Epidermal melanocyte (primary cell): Measurements from ENCODE around the gene RAB3GAP1.
"Not testable (repeated sequence)": the region's sequence is repeated elsewhere in the genome, so short reads cannot be mapped to it uniquely, and the experiment has no call there.

Experiments
- DNase-seq: peaks from one replicate; pipeline ENCODE4 v3.0.0; 2011; ENCODE audit warnings: low spot score; ENCODE audit not compliant: insufficient read length

Gene RAB3GAP1

DNA sequence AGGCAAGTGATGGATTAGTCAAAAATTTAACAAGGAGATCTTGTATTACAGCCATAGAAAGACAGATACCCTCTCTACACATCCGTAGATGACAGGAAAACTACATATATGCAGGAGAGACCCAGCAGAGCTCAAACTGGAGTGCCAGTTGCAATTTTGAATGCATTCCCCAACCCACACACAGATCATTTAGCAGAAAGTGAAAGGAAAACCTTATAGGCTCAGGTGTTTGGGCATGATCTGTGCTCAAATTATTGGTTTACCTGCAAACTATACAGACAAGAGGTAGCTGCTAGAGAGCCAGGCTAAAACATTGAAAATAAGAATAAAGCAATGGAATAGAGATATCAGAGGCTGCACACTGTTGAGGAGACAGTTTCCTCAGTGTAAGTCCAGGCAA is 51.8 kb downstream of the RAB3GAP1 start:
- no peak for DNase-seq

DNA sequence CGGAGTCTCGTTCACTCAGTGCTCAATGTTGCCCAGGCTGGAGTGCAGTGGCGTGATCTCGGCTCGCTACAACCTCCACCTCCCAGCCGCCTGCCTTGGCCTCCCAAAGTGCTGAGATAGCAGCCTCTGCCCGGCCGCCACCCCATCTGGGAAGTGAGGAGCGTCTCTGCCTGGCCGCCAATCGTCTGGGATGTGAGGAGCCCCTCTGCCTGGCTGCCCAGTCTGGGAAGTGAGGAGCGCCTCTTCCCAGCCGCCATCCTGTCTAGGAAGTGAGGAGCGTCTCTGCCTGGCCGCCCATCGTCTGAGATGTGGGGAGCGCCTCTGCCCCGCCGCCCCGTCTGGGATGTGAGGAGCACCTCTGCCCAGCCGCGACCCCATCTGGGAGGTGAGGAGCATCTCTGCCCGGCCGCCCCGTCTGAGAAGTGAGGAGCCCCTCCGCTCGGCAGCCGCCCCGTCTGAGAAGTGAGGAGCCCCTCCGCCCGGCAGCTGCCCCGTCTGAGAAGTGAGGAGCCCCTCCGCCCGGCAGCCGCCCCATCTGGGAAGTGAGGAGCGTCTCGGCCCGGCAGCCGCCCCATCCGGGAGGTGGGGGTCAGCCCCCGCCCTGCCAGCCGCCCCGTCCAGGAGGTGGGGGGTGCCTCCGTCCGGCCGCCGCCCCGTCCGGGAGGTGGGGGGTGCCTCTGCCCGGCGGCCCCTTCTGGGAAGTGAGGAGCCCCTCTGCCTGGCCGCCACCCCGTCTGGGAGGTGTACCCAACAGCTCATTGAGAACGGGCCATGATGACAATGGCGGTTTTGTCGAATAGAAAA is 53.6 kb downstream of the RAB3GAP1 start:
- not testable (repeated sequence) for DNase-seq

DNA sequence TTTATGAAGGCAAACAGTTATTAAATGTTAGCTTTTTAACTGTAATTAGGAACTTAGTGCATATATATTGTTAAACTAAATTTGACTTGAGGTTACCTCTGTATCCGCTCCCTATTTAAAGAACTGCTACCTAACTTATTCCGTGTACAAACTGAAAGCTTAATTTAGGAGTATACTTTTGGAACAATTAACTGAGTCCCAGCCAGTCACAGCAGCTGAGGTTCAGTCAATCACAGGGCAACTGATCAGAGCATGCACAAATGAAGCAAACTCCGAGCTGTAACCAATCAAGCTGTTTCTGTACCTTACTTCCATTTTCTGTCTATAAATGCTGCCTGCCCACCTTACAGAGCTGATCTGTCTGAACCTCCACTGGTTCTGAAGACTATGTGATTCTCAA is 61.2 kb downstream of the RAB3GAP1 start:
- DNase-seq, result no peak

DNA sequence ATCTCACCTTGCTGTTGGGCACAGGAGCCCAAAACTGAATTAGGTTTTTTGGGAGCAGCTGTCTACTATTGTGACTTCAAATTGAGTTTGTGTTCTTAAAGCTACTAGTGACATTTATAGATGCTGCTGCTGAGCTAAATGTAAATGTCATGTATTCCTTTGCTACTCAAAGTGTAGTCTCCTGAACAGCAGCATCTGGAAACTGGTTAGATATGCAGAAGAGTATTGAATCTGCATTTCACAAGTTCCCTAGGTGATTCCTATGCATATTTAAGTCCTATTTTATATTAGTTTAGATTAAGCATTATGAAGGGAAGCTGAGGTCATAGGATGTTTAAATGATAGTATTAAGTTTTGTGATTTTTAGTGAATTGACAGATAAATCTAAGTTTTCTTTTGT is 67.5 kb downstream of the RAB3GAP1 start:
- DNase-seq, result no peak

DNA sequence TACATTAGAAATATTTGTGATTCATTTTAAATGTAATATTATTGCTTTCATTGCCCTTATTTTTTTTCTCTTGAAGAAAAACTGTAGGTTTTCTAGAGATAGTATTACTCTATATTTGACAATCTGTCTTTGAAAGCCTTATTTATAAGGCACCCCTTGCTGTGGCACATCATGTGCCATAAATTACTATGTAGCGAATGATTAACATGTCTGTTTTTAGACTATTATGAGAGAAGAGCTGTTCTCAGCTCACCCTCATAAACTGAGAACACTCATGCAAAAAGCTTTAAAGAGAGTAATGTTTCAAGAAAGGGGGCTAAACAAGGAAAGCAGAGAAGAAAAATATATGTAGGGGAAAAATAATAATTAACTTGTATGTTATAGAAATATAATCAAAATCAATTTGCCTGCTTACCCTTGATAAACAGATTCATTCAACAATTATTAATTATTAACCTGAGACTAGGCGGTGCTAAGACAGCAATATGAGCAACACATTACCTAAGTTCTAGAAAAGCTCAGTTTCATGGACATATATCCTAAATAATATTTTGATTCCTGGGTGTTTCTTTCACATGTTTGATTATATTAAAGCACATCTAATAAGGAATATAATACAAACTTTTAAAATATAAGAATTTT is 69.0 kb downstream of the RAB3GAP1 start:
- no peak for DNase-seq

DNA sequence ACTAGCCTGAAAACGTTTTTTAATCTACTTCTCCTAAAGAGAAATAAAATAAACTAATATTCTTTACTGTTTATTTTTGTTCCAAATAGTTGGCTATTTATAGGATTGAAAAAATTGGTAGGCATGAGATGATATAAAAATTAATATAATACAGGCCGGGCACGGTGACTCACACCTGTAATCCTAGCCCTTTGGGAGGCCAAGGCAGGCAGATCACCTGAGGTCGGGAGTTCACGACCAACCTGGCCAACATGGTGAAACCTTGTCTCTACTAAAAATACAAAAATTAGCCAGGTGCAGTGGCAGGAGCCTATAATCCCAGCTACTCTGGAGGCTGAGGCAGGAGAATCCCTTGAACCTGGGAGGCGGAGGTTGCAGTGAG is 69.6 kb downstream of the RAB3GAP1 start:
- DNase-seq, result not testable (repeated sequence)

DNA sequence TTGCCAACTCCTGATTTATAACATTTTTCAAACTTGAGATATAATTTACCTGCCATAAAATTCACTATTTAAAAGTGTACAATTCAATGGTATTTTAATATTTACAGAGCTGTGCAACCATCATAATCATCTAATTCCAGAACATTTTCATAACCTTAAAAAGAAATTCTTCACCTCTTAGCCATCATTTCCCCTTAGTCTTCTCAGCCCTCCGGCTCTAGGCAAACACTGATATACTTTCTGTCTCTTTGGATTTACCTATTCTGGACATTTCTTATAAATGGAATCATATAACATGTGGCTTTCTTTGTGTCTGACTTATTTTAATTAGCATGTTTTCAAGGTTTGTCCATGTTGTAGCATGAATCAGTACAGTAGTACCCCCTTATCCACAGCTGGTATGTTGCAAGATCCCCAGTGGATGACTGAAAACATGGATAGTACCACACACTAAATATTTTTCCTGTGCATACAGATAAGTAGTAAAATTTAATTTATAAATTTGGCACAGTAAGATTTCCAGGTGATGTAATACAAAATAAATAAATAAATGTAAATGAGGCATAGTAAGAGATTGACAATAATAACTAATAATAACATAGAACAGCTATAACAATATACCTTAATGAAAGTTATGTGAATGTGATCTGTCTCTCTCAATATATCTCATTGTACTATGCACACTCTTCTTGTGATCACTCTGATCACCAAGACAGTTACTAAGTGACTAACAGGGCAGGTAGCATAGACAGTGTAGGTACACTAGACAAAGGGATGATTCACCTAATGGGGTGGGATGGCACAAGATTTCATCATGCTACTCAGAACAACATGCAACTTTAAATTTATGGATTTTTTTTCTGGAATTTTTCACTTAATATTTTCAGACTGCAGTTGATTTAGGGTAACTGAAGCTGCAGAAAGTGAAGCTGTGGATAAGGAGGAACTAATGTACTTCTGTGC is 73.1 kb downstream of the RAB3GAP1 start:
- no peak for DNase-seq

DNA sequence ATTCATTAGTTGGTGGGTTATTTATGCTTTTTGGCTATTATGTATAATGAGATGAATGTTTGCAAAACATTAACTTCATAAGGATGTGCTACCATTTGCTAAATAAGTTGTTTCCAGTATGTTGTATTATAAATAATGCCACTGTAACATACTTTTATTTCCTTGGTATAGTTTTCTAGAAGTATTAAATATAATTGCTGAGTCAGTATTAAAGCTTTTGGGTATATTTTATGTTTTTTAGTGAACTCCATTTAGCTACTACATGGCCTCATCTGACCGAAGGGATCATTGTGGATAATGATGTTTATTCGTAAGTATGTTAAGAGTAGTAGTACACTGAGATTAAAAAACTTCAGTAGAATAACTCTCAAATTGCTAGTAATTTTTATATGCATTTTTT is 73.8 kb downstream of the RAB3GAP1 start:
- no peak for DNase-seq

DNA sequence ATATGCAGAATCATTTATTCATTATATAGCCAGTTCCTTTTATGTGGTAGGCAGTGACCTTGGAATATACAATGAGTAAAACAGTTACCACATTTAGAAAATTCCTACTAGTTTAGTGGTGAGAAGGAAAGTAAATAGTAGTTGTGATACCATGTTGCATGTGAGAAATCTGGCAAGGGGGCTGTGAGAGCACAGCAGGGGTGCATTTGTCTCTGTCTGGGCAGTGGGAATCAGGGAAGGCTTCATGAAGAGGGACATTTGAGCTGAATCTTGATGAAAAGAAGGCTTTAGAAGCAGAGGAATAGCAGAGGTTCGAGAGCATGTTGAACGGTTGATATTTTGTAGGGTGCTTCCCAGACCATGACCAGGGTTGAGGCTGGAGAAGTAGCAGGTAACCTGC is 78.7 kb downstream of the RAB3GAP1 start:
- DNase-seq, result no peak

DNA sequence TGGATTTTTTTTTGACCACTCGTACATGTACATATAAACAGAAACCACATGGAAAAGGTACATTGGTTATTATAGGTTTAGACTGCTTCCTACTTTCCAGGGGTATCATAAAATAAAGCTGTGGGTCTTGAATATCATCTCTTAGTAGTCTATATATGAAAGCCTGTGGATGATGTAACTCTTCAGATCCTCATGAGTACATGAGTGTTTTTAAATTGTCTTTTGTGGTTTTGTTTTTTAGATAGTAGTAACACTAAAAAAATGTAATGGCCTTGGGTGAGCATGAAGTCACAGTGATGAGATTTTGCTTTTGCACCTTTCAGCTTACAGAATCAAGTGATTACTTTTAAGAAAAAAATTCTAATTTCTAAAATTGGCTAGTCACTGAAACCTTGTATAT is 80.2 kb downstream of the RAB3GAP1 start:
- no peak for DNase-seq

DNA sequence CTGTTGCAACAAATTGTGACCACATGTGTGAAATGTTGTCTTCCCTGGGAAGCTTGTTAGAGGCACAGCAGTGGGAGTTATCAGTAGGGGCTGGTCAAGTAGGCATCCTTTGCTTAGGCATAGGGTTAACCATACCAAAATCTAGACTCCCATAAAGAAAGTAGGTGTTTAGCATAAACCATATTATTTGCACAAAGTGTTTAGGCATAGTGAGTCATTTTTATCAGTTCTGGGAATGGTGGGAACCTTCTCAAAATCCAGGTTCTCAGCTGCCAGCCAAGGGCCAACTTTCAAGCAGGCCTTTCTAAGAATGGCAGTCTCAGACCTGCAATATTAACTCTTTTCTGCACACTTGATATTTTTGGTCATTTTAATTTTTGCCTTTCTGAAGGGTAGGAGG is 88.5 kb downstream of the RAB3GAP1 start:
- no peak for DNase-seq

DNA sequence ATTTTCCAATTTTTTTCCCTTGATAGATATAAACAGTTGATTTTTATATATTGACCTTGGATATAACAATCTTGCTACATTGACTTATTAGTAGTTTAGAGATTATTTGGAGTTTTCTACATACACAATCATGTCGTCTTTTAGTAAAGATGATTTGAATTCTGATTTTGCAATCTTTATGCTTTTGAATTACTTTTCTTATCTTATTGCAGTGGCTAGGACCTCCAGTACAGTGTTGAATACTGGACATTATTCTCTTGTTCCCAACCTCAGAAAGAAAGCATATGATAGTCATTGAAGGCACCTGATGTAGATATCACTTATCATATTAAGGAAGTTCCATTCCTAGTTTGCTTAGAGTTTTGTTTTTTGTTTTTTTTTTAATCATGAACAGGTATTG is 90.2 kb downstream of the RAB3GAP1 start:
- no peak for DNase-seq

DNA sequence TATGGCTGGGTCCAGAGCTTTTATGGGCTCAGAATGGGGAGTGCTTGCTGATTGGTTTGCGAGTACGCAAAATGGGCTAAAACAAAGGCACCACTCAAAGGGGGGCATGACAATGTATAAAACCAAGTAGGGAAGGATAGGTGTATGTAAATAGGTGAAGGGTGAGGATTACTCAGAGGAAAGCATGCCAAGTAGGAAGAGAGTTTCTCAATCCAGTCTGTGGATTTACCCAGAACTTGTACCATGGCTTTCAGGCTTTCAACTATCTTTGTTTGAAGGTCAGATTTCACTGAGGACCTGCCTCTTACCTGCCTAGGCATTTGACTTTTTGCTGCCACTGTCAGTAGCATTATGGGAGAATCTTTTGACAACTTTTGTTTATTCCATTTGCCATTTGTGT is 92.3 kb downstream of the RAB3GAP1 start:
- DNase-seq, result no peak

DNA sequence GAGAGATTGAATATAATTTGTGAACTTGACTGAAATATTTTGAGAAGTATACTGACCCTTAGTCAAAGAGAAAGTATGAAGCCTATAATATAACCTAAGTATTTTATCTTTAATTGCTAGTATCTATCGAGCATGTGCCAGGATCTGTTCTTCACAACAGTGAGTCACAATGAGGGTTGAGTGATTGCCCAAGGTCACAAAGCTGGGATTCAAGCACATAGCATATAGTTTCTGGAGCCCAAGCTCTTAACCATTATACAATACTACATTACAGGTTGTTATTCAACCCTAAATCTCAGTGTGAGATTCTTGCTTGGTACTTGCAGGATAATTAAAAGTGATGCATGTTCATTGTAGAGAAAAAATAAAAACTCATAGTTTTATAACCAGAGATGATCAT is 97.2 kb downstream of the RAB3GAP1 start:
- DNase-seq, result no peak

DNA sequence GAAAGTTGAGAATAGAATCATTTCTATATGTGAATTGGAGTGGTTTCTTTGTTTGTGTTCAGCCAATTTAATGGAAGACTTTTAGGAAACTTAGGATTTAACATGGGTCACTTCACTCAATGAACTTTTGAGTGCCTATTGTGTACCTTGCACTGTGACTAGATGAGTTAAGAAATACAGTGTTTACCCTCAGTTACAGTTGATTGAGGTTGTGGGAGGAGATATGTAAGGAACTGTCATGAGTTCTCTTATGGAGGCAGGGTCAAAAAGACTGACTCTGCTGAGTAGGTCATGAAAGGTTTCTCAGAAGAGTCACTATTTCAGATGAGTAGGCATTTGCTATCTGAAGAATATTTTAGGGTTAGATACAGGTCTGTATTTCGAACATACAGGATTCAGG is 98.6 kb downstream of the RAB3GAP1 start:
- no peak for DNase-seq

DNA sequence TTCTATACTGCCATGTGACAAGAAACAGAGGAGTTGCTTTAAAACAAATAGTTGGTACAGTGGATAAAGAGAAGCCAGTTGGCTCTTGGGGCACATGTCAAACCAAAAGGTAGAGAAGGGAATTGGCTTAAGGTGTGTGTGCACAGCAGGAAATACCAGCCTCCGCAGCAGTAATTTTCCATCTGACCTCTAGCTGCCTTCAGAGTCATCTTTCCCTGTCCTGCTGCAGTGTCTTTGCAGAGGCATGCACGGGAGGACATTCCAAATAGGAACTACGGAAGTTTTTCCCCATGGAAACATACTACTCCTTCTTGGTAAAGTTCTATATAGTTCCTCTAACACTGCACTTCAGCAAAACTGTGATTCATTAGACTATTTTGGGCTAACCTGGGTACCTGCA is 99.5 kb downstream of the RAB3GAP1 start:
- DNase-seq, result no peak

DNA sequence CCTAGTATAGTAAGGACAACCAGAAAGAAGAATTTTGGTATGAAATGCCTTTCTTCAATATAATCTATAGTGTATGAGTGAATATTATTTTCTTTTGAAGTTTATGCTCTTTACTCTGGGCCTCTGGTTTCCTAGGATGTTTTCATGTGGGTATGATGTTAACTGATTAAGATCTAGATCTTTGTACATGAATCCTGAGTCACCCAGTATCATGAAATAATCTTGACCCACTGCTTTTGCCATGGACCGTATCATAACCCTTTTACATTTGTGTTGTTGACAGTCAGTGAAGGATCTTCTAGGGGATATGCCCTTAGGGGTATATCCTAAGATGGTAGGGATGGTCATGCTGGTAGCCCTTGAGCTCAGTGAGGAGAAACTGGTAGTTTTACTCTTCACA is 100.3 kb downstream of the RAB3GAP1 start:
- no peak for DNase-seq

DNA sequence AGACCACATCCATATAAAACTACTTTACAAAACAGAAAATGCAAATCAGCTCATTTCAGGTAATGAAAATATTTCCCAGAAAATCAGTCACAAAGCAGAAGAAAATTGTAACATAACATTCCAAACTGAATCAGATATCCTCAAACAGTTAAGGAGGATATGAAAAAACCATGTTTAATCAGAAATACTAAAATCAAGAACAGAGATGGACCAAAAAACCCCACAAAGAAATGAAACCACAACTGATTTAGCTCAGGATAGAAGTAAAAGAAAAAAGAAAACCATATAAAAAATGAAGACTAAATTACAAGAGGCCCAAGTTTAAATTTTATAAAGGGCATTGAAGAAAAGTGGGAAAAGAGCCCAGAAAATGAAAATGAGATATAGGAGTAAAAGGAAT is 102.9 kb downstream of the RAB3GAP1 start:
- no peak for DNase-seq

DNA sequence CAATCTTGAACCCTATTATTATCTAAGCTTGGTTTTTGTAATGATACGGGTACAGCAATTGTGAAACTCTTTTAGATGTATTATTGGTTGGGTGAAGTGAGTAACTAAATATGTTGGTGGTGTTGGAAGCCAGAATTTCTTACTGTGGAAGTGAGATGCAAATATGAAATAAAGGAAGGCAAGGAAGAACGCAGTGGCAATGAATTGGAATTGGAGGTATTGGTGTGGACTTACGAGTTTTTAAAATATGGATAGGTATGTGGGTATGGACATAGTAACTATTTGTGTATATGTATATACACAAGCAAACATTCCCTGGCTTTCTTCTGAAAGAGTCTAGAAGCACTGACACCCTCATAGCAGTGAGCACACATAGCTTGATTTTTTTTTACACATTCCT is 105.8 kb downstream of the RAB3GAP1 start:
- no peak for DNase-seq

DNA sequence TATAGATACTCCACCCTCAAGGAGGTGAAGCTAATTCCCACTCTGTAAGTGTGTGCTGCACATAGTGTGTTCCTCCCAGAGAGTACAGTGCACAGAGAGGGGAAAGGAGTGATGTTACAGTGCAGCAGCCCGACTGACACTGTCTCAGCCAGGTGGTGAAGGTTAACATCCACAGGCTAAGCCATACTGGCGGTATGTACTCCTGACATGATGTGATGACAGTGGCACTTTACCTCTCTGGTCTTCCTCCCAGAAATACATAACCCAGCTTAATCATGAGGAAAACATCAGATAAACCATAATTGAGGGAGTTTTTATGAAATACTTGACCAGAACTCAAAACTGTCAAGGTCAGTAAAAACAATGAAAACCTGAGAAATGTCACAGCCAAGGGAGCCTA is 107.1 kb downstream of the RAB3GAP1 start:
- DNase-seq, result no peak

DNA sequence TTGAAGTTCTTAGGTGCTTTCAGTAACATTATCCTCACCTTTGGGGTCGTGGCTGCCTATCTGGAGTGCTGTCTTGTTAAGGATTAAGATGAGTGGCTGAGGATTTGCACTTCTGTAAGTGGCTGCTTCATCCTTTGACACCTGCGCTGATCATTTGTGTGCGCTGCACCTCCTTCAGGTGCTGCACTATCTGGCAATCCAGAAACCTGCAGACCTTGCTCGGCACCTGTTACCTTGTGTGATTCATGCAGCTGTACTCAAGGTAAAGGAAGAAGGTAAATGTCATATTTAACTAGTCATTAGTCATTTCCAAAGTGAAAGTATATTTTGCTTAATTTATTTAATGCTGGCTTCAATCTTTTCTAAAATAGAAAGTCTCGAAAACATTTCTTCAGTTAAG is 110.3 kb downstream of the RAB3GAP1 start:
- DNase-seq, result no peak

DNA sequence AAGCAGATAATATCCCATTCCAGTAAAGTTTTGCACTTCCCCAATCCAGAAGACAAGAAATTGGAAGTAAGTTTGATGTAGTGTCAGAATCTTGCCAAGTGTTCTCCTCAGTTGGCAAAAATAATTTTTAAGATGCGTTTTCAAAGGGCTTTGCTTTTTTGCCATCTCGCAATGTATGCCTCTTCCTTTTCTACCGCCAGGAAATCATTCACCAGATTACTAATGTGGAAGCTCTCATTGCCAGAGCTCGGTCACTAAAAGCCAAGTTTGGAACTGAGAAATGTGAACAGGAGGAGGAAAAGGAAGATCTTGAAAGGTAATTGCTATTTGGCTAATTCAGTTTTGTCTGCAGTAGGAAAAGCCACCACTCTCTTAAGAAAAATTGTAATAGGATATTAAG is 110.7 kb downstream of the RAB3GAP1 start:
- DNase-seq, result no peak
